Dermis blood vessel endothelial cell (primary cell): Measurements from ENCODE around the gene NRP2. TPM values are rescaled to one million over a fixed set of nuclear protein-coding genes. Genes with fewer than 3 reads are reported as not detected.

Experiments
- DNase-seq: peaks from one replicate; pipeline ENCODE4 v3.0.0; 2010
- total RNA-seq: library from RNA; depleted of rRNA; stranded (reverse); fragments of >200 nt; gene quantifications from 2 replicates; pipeline ENCODE4 v1.2.3, GENCODE V29; 2014

NRP2 gene
- total RNA-seq, 1 donor from 2014 or later: 165 TPM

DNA sequence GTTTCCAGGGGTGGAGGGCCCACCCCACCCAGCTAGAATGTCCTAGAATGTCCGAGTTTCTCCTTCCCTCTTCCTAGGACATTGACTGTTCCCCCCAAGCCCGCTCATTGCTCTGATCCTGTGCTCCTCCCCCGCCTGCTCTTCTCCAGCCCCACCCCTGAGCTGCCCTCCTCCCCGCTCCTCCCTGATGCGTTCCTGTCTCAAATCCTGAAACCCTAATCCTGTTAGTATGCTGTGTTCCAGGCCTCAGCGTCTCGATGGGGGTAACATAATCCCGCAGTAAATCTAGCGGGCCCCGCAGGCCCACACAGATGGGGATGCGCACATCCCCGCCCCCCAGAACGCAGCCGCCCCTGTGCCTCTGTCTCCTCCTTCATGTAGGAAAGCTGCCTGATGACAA is 51.3 kb downstream of the NRP2 start:
- DNase-seq: no peak

DNA sequence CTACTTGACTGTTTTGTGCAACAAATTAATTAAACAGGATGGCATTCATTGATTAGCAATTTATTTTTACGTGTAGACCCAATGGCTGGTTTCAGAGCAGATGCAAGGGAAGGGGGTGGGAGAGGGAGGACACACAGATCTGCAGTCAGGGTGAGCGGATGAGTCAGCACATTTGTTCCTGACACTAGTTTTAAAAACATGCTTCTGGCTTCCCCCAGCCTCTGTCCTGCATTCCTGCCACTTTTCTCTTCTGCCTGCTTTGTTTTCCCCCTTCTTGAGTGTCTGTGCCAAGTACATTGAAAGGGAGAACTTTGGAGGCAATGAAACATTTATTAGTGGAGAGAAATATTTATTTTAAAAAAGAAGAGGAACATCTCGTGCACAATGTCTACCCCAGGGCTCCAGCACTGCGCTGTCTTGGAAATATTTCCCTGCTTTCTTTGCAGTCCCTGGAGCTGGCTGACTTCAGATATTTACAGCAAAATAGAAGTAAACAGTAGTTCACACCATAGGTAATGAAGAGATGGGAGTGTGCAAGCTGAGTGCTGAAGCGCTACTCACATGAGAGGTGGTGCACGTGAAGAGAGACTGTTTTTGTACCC is 52.2 kb downstream of the NRP2 start:
- DNase-seq: peak; percentile 74

DNA sequence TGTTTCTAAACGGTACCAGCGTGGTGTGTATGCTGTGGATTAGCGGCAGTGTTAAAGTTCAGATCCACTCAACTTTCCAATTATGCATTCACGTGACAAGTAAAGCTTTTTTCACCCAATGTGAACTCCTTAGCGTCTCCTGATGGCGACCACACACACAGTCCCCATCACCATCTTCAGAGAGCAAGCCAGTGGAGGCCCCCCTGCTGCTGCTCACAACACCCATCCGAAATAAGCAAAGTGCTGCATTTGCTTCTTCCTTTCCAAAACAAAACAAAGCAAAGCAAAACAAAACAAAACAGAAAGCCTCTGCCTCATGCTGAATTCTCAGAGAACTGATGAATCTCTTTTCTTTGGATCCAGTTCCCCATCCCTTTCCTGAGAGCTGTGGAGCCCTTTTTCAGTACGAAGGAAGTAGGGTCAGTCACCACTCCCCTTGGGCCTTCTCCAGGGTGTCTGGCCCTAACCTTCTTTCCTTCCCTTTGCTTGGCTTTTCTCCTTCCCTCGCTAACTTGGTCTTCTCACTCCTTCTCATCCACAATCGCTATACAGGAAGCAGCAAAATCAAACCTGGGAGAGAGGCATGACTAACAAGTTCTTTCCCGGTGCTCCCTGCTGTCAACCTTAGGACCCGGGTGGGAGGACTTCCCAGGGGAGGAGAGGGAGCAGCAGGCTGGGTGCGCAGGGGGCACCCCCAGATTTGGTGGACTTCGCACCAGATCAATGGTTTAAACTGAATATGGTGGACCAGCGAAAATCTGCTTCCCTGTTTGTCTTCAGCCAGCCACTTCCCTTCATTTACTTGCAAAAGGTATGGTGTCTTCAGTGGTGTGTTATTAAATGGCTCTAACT is 56.0 kb downstream of the NRP2 start:
- DNase-seq: no peak

DNA sequence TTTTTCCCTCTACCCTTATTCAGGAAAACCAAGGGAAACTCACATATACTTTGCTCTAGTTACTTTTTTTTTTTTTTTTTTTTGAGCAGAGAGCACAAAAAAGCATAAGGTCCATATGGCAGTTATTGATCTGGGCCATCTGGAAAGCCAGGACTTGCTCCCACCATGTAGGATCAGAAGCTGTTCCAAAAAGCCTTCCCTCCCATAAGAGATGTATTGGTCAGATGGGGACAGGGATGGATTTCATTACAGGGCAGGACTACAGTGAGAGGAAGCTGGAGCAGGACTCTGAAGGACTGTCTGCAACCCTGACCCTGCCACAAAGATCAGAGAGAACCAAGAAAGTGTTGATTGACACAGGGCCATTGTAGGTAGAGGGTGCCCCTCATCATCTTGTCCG is 57.3 kb downstream of the NRP2 start:
- DNase-seq: no peak

DNA sequence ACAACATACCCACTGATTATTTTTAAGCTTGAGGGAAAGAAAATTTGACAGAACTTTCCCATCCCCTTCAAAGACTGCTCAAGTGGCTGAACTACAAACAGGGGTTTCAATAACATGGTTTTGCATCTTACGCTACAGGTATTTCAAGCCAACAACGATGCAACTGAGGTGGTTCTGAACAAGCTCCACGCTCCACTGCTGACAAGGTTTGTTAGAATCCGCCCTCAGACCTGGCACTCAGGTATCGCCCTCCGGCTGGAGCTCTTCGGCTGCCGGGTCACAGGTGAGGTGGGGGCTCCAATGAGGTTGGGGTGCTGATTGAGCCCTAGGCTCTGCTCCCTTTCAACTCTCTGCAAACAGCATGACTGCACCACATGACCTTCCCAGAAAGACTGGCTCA is 58.1 kb downstream of the NRP2 start:
- no peak for DNase-seq

DNA sequence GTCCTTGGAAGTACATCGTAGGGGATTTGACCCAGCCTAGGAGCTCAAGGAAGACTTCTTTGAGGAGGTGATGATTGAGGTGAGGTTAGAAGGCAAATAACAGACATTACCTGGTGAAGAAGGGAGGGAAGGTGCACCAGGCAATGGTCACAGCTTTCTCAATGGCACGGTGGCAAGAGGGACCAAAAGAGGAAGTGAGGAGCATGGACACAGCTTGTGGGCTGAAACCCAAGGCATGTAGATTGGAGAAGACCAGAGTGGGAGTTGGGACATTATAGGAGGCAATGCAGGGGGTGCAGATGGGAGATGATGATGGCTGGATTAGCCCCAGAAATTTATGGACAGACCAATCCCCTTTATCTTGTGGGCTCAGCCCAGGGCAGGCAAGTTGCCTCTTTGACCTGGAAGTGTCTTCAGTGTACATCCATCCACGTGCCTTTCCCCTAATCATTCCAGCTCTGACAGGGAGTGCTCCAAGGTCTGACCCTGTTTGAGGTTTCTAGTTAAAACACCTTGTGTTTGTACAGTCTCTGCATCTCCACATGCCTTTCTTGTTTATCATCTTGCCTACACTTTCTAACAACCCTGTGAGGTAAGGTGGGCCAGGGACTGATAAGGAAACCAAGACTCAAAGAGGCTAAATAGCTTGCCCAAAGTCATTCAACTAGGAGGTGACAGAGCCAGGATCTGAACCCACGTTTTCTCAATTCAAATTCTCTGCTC is 59.1 kb downstream of the NRP2 start:
- no peak for DNase-seq

DNA sequence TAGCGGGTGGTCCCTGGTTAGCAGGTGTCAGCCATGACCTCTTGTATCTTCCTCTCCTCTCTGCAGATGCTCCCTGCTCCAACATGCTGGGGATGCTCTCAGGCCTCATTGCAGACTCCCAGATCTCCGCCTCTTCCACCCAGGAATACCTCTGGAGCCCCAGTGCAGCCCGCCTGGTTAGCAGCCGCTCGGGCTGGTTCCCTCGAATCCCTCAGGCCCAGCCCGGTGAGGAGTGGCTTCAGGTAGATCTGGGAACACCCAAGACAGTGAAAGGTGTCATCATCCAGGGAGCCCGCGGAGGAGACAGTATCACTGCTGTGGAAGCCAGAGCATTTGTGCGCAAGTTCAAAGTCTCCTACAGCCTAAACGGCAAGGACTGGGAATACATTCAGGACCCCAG is 60.8 kb downstream of the NRP2 start:
- DNase-seq: no peak

DNA sequence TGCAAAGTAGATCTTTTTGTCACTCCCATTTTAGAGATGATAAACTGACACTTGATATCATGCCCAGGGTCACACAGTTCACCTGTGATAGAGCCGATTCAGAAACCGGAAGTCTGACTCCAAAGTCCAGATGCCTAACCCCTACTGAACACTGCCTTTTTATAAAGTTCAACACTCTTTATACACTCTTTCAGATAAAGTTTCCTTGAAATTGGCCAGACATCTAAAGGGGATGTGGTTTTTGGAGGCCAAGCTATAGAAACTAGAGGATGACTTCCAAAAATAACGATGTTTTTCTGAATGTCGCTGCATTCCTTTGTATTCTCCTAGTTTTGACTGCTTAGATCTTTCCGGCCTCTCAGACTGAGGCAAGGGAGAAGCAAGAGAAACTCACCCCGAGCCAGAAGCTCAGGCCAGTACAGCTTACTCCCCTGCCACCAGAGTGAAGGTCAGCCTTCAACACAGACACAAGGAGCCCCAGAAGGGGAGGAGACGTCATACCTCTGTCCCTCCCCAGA is 61.8 kb downstream of the NRP2 start:
- DNase-seq: no peak

DNA sequence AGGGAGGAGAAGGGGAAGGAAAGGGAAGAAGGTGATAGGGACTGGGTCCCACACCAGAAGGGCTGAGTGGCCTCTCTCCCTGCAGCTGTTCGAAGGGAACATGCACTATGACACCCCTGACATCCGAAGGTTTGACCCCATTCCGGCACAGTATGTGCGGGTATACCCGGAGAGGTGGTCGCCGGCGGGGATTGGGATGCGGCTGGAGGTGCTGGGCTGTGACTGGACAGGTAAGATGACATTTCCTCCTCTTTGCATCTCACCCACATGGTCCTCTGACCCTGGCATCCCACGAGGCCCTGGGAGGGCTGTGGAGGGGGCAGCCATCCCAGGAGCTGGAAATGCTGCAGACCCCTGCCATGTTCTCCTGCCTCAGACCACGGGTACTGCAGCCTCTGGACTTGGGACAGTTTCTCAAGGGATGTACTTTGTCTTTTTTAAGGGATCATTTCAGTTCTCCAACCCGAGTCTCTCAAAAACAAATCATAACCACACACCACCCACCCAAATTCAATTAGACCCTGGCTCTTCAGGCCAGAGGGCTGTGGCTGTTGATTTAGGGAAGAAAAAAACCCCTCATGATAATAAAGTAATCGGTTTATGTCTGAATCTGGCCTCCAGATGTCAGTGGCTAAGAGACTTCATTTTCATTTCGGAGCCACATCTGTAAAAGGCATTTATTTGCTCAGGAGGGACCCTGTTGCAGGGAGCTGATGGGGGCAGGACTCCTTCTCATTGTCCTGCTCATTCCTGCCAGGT is 63.5 kb downstream of the NRP2 start:
- DNase-seq: no peak

DNA sequence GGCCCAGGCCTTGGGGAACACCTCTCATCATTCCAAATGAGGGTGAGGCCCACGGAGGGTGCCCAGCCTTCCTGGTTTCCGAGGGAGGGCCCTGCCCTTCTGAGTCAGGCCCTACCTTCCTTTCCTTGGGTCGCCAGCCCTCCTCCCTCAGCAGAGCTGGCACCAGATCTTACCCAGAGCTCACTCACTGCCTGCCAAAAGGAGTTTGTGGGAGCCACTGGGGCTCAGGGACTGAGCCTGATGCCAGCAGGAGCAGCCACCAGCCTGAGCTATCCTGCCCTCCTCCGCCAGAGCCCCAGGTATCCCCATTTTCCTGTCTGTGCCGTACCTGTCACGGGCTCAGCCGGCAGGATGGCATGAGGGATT is 64.1 kb downstream of the NRP2 start:
- no peak for DNase-seq

DNA sequence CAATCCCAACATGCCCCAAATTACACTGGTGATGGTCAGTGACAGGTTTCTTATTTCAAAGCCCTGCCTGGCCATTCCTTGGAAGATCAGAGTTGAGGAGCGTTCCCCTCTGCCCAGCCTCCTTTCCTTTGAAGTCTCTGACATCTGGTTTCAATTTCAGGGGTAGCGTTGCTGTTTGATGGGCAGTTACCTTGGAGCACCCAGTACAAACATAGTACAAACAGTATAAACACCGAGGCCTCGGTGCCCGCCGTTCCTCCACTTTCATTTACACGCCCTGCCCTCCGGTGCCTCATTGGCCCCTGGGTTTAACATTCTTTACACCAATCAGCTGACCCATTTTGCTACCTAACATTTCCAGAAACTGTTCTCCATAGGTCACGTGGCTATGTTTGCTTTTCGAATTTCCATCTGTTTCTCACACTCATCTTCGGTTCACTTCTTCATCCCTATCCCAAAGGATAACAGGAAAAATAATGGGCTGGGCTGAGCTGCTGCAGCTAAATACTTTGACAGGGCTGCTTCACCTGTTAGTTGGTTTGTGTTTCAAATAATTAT is 65.6 kb downstream of the NRP2 start:
- DNase-seq: no peak

DNA sequence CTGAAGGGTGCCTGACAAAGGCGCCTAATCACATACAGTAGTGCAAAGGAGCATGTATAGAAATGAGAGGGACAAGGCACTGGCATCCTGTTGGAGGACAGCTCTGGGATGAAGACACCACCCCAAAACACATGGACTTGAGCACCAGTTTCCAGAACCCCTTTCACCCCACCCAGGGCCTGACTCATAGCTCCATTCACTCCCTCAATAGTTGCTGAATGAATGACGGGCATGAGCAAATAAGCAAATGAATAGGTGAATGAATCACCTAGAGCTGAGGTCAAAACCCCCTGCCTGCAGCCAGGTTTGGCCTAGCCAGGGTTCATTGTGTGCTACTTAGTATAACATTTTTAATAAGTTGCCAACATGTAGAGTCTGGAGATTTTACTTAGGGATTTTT is 66.3 kb downstream of the NRP2 start:
- no peak for DNase-seq

DNA sequence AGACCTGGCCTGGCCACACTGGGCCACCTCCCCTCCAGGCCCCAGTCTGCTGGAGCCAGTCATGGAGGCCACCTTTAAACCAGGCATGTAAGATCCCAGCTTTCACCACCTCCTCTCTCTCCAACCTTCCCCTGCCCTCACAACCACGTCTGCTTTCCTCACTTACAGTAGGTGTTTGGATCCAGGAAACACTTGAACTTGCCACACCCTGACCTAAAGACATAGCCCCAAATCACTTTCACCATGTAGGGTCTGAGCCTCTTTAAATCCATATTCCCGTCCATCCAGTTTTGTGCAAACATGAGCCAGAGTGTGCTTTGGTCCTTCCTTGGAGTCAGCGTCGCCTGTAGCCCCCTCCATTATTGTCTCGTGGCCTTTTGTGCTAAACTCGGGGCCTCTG is 66.8 kb downstream of the NRP2 start:
- no peak for DNase-seq

DNA sequence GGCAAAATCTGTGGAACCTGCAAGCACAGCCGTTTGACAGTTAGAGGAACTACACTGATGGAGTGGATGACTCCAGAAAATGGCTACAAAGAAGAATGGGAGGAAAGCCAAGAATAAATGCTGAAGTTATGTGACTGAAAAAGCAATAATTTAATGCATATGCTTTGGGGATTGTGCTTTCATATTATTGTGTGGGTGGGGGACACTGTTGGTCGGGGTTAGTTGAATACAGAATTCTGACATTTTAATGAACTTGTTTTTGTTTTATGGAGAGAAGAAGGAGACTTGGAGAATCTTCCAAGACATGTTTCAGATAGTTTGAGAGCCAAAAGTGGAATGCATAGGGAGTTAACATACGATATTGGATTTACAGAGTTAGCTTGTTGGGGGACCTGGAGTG is 68.5 kb downstream of the NRP2 start:
- no peak for DNase-seq

DNA sequence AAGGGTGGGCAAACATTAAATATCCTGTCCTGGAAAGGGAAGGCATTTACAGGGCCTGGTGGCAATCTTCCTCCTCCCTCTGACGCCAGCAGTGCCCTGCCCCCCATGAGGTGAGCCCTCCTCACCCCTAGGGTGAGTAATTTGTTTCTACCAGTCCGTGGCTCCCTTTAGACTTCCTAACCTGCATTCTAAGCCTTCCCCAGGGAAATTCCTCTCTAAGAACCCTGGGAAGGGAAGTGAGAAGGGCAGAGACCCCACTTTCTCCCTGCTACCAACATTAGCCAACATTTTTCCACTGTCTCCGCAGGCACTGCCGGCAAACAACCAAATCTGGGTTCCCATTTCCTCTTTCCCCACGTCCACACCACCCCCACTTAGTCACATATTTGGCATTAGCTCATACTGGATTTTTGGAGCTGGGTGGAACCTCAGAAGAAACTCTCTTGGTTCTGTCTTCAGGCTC is 69.3 kb downstream of the NRP2 start:
- DNase-seq: peak; percentile 29

DNA sequence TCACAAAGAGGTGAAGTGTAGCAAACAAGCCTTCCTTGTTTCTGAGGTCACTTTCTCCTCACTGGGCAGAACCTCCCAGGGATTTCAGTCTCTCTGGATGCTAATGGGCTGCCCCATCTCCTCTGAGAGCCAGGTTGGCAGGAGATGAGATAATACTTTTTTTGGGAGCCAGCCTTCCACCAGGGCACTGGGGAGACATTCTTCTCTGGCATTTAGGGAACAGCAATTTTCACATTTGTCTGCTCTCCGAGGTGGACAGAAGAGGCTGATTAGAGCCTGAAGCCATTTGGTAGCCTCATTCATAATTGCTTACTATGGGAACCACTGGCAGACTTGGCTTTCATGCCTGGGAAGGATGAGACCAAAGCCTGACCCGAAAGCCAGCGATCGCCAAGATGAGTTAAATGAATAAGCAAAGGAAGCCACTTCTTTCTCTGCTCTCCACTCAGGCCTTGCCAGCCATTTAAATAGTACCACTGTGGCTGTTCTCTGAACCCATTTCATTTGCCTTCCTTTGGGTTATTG is 70.1 kb downstream of the NRP2 start:
- DNase-seq: no peak

DNA sequence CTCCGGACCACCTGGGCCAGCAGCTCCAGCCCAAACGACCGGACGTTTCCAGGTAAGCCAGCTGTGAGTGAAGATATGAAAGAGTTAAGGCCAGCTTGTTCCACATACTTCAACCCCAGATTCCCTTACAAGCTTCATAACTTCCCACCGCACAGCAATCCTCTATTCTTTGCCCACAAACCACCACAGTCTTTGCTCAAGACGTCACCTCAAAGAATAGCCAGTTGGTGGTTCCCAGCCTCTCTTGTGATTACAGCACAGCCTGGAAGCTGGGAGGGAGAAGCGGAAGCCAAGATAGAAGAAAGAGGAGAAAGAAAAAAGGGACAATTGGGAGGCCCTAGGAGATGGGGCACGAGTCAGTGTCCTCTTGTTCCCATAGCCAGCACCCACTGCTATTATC is 70.6 kb downstream of the NRP2 start:
- DNase-seq: no peak

DNA sequence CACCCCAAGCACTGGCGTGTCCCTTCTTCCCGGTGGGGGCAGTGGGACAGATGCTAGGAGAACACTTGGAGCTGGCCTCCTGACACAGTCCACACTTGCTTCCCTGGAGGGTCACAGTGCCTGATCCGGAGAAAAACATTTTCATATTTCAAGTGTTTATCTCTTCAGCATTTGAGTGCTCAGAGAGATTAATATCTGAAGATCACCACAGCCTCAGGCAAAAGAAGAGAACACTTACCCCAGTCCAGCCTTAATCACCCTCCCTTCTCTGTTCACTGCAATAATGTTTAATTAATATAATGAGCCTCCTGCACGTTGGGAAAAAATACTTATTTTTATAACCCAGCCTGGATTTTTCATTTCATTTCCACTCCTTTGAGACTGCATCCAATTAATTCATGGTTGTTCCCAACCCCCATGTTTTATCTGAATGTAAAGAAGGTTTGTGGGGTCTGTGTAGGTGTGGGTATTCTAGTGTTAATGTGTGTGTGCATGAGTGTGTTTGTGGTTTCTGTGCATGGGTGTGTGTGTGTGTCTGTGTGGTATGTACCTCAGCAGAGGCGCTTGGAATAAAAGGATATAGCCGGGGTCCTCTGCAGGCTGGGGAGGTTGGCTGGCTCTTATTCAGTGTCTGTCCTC is 72.1 kb downstream of the NRP2 start:
- DNase-seq: no peak

DNA sequence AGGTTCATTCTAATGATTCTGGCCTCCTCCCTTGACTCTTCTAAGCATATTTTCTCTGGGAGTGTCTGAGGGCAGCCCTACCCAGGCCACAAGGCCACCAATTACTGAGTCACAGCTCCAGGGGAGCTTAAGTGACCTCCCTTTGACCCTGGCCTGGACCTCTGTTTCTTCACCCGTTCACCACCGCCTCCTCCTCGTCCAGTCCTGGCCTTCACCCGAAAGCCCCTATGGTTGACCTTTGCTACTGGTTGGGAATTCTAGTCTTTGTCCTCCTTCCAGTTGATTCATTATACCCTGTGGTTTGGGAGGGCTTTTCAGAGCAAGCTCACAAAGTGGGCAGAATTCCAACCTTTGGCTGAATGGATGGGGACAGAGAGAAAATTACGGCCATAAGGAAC is 72.6 kb downstream of the NRP2 start:
- no peak for DNase-seq

DNA sequence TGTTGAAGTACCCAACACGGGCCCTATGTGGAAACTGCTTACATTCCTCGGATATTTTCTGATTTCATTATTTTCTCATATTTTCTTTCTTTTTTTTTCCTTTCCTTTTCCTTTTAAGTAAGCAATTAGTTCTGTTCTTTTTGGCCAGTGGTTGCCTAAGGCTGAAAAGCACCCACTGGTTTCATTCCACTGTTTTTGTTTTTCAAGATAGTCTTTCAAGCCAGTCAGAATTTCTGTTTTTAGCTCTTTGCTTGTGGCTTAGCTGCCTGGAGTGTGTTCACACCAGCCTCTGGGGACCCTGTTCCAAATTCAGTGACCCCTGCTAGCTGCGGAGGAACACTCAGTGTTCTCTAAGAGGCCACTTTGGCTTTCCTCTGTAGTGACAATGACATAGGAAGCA is 73.6 kb downstream of the NRP2 start:
- no peak for DNase-seq

DNA sequence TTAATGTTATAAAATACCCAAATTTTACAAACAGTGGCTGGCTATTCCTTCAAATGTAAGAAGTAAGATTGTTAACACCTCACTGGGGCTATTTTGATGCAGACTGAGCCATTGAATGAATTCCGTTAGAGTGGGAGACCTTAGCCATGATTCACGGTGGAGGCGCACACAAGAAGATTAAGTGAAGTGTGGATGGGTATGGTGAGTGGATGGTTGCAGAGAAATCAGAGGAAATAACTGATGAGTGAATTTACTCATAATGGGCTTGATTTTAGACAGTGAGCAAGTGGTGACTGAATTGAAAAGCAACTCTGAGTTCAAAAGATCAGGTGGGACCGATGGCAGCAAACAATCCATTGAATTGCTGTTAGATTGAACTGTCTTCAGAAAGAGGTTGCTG is 75.0 kb downstream of the NRP2 start:
- no peak for DNase-seq

DNA sequence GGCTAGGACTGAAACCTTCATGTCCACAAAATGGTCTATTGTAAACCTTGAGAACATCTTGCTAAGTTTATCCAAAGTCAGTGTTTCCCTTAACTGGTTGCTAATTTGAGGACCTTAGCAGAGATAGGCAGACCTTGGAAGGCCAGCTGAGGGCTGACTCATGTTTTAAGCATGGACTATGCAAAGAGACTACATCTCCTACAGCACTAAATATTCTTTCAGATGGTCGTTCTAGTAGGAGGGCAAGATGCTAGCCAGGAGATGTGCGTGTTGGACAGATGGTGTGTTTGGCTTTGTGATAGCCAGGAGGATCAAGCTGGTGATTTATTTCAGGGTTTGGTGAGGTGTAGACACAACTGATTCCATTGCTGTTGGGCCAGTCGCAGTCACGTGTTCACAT is 75.8 kb downstream of the NRP2 start:
- peak; percentile 78 for DNase-seq
